HCEC 1CT (cell line): ENCODE data around the gene GUCY2F.

ENCODE experiments used
- DNase-seq: peaks from one replicate; pipeline ENCODE4 v3.0.0-alpha.2; 2017

The GUCY2F gene

DNA sequence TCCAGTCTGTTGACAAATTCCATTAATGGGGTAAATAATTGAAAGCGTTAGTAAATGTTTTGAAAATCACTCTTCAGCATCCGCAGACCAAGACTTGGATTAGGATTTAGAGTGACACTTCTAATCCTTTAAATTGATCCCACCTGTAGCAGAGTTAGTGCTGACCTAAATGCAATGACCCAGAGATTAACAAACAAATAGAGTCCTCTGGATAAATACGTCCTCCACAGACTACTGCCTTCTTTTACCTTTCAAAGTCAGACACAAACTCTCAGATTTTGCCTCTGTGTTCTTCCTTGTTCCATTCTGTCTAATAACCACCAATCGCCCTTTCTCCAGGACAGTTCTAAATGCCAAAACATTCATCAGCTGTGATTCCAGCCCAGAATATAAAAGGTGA lies at the start of gene GUCY2F:
Gene GUCY2F (minus strand): TSS at position 101 of the 400 bp plus-strand sequence. CDS start 6,150 bp downstream, outside the sequence.
- no peak for DNase-seq

DNA sequence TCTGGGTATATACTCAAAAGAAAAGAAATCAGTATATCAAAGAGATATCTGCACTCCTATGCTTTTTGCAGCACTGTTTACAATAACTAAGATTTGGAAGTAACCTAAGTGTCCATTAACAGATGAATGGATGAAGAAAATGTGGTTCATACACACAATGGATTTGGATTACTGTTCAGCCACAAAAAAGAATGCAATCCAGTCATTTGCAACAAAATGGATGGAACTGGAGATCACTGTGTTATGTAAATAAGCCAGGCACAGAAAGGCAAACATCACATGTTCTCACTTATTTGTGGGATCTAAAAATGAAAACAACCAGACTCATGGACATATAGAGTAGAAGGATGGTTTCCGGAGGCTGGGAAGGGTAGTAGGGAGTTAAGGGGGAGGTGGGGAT lies 37.1 kb upstream of the GUCY2F start:
- no peak for DNase-seq

DNA sequence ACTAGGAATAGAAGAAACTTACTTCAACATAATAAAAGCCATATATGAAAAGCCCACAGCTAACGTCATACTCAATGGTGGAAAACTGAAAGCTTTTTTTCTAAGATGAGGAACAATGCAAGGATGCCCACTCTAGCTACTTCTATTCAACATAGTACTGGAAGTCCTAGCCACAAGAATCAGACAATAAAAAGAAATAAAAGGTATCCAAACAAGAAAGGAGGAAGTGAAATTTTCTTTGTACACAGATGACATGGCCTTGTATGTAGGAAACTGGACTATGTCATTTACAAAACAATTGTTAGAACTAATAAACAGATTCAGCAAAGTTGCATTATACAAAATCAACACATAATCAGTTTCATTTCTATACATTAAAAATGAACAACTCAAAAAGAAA lies 29.2 kb upstream of the GUCY2F start:
- DNase-seq, result no peak

DNA sequence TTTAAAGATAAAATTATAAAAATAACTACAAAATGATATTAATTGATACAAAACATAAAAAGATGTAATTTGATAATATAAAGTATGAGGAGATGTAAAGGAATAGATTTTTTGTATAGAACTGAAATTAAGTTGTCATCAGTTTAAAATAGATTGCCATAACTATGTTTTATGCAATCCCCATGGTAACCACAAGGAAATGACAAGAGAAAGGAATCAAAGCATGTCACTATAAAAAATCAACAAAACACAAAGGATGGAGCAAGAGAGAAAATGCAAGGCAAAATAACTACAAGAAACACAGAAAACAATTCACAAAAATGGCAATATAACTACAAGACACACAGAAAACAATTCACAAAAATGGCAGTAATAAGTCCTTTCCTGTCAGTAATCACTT lies 27.0 kb upstream of the GUCY2F start:
- DNase-seq, result no peak

DNA sequence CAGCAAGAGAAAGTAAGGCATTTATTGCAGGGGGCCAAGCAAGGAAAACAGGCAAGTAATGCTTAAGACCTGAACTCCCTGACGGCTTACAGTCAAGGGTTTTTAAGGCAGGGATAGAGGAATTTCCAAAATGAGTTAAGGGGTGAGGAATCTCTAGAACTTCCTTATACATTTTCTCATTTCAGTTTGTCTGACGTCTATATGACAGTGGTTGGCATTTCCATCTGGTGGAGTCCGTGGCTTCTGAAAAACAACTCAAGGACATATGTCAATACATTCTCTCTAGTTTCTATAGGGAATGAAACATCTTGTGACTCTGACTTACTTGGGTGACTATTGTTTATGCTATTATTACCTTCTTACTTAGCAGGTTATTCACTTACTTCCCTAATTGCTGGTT lies 19.3 kb upstream of the GUCY2F start:
- no peak for DNase-seq

DNA sequence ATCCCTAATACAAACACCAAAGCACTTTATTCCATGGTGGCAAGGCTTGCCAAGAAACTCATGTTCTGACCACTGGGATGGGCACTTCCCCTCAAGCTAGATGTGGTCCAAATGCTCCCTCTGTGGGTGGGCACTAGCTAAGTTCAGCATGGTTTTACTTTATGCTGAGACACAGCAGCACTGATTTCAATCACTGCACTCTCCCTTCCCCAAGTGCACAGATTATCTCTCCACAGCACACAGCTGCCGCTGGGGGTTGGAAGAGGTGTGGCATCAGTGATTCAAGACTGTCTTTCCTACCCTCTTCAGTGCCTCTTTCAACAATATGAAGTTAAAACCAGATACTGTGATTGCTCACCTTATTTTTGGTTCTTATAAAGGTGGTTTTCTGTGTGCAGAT lies 16.5 kb upstream of the GUCY2F start:
- no peak for DNase-seq

DNA sequence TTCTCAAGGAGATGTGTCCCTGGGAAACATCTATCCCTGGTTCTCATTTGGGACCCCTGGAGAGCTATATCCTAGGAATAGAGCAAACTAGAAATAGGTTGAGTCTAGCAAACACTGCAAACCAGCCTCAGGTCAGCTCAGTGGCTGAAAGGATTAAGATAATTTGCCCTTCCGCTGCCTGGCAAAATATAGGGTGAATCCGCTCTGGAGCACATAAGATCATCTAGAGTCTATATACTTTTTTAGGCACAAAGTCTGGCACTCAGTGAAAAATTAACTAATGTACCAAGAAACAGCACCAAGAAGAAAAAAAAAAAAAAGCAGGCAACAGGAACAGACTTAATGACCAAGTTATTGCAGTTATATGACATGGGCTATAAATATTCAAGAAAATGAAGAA lies 7.3 kb upstream of the GUCY2F start:
- DNase-seq, result no peak

DNA sequence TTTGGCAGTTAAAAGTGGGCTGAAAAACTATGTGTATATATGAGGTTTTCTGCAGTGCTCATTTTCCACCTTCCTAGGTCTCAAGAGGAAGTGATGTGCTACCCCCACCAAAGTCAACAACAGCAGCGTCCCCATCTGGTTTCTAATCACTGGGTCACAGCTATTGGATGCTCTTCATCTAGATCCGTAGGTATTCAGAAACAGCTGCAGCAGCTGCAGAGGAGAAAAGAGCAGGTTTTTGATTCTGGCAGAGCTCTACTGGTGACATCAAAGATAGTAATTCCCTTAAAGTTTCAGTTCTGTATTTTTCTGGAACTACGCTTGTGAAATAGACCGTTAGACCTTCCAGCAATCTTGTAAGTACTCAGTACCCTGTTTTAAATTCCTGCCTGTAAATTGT lies 5.8 kb upstream of the GUCY2F start:
- DNase-seq, result no peak

DNA sequence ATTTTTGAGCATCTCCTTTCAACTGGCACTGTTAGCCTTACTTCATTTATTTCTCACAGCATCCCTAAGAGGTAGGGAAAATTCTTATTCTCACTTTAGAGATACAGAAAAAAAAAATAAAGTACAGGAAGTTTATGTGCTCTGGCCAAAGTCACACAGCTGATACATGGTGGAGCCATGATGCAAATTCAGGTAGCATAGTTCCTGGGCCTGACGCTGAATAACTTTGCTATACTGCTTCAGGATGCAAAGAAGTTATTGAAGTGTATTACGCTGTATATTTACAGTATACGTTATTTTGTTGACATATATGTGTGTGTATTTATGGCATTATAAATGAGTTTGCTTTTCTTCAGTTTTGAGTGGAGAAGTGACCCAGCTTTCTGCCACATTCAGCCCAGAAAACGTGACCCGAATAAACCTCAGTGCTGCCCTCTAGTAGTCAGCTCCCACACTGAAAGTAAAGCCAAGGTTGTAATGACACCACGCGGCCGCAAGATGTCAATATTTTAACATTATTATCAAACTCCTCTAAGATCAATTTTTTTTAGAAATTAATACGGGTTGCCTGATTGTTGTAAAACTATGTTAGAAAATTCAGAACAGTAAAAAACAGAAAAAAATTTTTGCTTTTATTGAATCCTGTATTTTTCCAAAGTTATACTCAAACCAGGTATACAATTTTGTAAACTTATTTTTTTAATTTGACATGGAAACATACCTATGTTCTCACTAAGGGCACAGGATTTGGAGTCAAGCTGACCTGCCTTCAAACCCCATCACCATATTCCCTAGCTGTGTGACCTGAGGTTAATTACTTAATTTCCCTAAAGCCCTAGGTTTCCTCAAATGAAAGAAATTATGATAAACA lies 3.8 kb upstream of the GUCY2F start:
- peak; percentile 42 for DNase-seq

DNA sequence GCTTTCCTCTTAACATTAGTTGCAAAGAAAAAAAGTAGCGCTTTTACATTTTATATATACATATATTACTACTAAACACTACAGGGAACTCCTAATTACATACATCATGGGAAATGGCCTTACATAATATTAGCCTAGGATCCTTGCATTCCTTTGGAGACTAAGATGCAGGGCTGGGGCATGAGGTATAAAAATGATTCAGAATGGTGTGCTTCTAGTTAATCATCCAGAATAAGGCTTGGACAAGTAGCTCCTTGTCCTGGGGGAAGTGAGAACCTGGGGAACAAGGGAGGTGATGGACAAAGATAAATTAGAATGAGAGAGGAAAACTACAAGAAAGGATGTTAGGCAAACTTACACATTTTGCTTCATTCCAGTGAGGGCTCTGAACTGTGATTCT lies 3.0 kb upstream of the GUCY2F start:
- DNase-seq, result no peak

DNA sequence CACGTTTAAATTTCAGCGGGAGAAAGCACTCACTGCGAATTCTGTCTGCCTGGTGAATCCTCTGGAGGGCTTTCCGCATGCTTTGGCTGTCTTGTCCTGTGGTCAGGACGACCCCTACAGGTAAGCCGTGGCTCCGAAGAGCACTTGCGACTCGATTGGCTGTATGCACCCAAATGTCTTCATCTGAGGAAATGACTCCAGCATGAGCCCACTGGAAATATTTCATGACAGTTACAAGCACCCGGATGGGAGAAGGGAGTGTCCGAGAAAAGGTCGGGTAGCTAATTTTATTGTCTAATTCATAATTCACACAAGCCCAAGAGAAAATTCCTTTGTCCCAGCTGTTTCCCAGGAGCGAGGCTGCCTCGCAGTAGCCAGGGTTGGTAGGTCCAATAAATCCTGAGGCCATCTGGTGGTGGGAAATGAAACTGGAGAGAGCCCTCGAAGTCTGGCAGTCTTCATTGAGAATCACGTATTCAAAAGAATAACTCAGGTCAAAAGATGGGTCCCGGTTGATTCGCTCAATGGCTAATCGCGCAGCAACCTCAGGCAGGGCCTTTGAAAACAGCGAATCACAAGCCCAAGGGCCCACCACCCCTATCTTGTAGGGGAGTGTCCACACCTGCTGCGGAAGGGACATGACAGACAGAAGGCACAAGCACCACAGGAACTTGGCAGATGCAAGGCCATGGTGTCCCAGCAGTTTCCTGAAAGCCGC lies 6.6 kb downstream of the GUCY2F start:
- DNase-seq, result peak; percentile 22

DNA sequence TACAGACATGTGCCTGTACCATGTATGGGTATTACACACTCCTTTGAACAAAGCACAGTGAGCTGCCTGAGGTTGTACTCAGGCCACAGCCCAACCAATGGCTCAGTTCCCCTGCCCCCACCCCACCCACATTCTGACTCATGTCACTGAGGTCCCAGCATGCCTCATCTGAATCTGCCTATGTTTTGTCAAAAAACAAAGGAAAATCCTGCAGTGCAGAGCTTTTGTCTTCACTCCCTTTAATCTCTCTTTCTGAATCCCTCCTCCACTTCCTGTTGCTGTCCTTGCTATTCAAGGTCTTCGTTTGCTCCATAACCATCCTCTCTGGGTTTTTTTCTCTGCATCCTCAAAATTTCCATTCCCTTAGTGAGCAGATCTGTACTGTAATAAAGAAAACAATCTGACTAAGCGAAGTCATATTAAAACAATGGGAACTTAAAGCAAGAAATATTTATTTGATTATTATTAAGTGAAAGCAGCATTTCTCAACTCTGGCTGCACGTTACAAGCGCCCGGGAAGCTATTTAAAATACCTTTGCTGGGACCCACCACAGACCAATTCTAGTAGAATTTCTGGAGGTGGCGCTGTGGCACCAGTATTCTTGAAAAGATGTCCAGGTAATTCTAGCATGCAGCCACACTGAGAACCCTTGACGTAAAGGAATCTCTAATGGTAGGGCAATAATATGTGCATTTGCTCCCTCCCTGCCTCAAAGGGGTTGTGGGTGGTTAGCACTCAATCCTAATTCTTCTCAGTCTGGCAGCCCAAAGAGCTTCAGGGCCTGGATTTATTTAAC lies 8.7 kb downstream of the GUCY2F start:
- peak; percentile 17 for DNase-seq

DNA sequence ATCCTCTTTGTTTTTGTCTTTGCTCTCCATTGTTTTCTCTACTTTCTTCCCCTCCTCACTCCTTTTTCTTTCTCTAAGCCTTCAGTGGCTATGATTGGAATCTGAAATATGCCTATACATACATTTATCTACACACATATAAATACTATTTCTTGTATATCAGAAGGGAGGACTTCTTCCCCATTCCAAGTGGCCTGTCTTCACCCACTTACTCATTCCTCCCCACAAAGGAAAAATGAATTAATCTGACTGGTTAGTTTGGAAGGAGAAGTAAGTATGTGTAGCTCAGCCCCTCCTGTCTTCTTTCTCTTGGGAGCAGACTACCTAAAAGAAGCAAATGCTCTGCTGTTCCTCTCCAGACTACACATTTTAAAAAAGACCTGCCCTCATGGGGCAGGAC lies 17.7 kb downstream of the GUCY2F start:
- DNase-seq, result no peak

DNA sequence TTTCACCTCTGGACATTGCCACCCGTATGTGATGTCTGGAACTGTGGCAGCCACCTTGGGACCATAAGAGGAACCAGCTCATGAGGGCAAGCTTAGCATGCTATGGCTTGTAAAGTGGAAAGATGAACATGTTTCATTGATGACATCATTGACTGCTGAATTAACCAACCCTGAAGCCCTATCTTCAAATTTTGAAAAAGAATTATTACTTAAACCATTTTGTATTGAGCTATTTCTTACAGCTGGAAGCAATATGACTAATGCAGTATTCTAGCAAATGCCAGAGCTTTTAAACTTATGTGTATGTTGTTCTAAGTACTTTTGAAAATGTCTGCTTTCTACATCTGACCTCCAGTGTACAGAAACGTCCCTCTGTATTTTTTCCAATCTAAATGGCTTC lies 18.1 kb downstream of the GUCY2F start:
- no peak for DNase-seq

DNA sequence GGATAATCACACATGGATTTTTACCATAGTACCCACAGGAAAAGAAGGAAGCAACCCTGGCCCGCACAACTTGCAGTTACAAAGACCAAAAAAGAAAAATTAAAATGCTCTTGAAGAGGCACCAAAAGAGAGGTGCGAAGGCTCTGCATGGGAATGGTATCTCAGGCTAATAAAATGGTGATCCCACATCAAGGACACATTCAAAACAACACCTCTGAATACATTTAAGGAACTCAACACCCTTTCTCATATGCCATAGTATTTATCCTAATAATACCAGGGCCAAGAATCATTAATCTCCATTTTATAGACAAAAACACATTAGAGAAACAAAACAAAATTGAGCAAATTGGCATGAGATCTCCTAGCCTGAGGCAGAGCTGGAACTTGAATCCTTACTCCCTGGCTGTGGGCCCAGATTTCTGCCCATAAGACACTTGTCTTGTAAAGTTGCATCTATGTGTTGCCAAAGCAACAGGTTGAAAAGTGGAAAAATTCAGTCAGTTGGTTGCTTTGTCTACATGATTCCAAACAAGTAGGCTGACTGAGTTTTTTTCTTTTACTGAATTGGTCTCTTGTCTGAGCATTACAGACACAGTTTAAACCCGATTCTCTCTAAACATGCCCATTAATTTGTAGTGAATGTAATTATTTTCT lies 33.5 kb downstream of the GUCY2F start:
- no peak for DNase-seq

DNA sequence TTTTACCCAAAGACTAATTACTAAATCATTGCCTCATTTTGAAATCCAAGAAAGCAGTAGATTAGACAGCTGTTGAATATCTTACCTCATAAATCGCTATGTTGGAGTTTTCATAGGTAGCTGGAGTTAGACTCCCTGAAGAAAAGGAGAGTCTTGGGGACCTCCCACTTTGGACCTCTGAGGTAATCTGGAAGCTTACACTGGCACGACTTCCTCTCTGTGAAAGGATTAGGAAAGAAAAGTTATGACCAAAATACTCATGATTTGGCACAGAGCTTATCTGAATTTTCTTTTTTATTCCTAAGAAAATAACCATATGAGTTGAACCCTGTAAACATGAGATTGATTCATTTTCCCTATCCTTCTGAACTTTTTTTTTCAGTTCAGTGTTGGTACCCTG lies 40.6 kb downstream of the GUCY2F start:
- DNase-seq, result no peak

DNA sequence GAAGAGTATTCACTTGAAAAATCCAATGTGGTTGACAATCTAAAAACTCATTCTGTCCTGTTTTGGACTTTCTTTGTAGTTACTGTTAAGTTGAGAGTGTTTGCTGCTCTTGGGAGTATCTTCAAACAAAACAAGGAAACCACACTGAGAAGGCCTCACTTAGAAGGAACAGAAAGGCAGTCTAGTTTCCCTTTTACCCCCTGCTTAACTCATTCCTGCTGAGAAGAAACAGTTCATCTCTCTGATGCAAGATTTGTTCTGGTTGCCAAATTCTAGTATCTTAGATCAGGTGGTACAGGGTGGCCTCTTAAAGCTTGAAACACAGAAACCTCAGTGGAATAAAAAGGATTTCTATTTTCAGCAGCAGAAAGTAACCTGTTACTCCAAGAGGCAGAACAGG lies 41.4 kb downstream of the GUCY2F start:
- DNase-seq, result no peak

DNA sequence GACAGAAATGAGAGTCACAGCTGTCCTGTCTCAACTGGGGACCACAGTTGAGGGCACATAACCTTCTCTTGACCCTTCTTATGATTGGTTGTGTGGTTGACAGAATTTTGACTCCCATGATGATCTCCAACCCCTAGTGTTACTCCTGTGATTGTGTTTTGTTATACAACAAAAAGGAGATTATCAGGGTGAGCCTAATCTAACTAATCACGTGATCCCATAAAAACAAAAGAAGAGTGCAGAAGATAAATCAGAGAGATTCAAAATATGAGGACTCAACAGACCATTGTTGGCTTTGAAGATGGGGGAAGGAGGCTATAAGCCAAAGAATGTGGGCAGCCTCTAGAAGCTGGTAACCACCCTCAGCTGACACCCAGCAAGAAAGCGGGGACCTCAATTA lies 72.7 kb downstream of the GUCY2F start:
- DNase-seq, result no peak

DNA sequence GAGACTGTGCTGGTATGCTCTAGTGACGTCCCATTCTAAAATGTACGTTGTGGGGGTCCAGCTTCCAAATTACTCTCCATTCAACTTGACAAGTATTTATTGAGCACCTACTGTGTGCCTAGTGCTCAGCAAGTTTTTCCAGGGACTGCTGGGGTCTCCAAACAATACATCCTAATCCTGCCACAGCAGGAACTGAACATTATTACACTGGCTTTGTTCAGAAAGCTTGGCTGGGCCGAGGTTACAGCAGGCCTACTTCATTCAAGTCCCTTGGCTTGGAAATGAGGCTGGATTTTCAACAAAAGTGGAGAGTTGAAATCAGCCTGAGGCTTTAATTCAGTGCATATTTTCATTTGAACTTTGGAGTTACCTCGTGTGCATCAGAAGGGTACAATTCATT lies 78.0 kb downstream of the GUCY2F start:
- no peak for DNase-seq

DNA sequence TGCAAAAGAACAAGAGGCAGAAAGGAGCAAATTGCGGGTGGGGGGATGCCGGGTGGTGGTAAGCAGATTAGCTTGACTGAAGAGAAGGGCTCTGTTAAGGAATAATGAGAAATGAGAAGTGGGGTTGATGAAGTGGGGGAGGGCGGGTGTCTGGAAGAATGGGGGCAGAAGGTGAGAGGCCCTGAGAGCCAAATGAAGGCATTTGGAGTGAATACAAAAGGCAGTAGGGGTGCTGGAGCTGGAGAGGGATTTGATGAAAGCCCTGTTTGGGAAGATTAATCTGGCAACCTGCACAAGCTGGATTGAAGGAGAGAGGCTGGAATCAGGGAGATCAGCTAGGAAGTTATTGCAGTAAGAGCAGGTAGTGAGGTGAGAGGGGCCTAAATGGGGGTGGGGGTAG lies 82.1 kb downstream of the GUCY2F start:
- no peak for DNase-seq

DNA sequence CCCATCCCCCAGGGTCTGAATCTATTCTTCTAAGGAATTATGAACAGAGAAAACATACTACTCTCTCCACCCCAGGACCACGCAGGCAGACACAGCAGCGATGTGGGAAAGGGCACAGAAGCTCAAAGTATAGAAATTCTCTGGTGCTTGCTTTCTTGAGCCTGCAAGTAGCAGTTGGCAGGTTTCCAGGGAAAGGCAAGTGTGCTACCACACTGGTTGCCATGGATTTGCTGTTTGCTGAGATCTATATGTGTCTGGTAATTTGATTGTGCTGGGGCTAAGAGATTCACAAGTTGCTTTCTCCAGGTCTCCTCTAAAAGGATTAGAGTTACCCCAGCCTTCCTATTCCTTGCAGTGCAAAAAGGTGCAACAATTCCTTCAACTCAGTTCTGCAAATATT lies 83.1 kb downstream of the GUCY2F start:
- DNase-seq, result no peak

DNA sequence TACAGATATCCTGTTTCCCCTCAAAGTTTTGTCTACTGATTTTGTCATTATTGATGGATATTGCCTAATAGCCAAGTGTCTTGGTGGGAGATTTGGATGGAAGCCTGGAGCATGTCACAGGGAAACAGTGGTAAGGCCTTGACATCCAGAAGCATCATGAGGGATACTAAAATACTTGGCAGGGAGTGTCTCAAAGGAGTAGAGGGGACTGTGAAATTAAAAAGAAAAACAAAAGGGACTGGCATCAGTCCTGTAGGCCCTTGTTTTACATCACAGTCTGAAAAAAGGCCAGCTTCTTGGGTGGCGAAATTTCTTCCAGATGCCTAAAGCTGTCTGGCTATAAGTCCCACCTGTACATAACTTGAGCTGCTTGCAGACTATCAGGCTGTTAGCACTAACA lies 83.8 kb downstream of the GUCY2F start:
- DNase-seq, result no peak

DNA sequence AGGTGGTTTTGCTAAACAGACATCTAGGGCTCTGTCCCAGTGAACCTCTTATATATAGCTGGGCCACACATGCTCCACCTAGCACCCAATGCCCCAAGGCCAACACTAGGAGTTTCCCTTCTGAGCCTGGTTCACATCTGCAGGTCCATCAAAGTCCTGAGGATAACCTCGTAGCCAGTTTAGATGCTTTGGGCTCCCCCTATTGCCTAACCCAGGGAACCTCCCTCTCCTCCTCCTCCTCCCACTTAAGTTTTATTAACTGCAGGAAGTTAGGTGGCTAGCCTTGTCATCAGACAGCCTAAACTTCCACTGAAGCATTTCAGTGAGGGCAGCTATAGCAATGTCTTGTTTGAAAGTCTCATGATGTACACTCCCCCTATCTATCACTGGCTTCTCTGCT lies 88.0 kb downstream of the GUCY2F start:
- peak; percentile 1 for DNase-seq
